ENCODE data around the gene FLNB. TPM values are rescaled to one million over a fixed set of nuclear protein-coding genes. Genes with fewer than 3 reads are reported as not detected.

Gene FLNB
- total and polyA plus RNA-seq, 2 of the 13 experiments (the other 11 are each of a cell fraction or from before 2014, with no cell fraction given) = 106 to 130 TPM

DNA sequence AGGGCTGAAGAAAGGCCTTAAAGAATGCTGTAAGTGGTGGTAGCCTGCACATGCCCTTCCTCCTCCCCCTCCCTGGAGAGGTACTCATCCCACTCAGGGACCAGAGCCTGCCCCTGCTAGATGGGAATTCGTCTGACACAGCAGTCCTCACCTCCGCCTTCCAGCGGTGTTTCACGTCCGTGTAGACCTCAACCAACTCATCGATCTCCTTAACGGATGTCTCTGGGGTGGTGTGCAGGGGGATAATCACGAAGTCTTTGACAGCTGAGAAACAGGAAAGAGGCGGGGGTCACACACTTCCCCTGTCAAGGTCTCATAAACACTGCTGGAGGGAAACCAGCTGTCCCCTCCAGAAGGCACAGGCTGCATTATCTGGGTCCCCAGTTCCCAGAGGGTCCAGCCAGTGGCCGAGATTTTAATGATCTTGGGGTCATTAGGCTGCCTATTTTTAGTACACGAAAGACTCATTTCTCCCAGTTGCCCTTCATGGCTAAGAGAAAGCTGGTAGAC is 192.7 kb downstream of the FLNB start (continued):
- TF ChIP-seq MEIS1 (CRISPR knock-in tag; IDR thresholded peaks at IDR 0.05; ENCODE audit: borderline replicate concordance) = peak; percentile 52; the same call in 1 of the 2 replicates
- no peak for TF ChIP-seq JARID2 (CRISPR knock-in tag; IDR thresholded peaks at IDR 0.05; ENCODE audit: insufficient replicate concordance)
- 0 out of 2 replicates have a peak, but pooled peaks have one; percentile 15 for TF ChIP-seq MEF2D (CRISPR knock-in tag; IDR thresholded peaks at IDR 0.05)
- TF ChIP-seq, protein P1, sequence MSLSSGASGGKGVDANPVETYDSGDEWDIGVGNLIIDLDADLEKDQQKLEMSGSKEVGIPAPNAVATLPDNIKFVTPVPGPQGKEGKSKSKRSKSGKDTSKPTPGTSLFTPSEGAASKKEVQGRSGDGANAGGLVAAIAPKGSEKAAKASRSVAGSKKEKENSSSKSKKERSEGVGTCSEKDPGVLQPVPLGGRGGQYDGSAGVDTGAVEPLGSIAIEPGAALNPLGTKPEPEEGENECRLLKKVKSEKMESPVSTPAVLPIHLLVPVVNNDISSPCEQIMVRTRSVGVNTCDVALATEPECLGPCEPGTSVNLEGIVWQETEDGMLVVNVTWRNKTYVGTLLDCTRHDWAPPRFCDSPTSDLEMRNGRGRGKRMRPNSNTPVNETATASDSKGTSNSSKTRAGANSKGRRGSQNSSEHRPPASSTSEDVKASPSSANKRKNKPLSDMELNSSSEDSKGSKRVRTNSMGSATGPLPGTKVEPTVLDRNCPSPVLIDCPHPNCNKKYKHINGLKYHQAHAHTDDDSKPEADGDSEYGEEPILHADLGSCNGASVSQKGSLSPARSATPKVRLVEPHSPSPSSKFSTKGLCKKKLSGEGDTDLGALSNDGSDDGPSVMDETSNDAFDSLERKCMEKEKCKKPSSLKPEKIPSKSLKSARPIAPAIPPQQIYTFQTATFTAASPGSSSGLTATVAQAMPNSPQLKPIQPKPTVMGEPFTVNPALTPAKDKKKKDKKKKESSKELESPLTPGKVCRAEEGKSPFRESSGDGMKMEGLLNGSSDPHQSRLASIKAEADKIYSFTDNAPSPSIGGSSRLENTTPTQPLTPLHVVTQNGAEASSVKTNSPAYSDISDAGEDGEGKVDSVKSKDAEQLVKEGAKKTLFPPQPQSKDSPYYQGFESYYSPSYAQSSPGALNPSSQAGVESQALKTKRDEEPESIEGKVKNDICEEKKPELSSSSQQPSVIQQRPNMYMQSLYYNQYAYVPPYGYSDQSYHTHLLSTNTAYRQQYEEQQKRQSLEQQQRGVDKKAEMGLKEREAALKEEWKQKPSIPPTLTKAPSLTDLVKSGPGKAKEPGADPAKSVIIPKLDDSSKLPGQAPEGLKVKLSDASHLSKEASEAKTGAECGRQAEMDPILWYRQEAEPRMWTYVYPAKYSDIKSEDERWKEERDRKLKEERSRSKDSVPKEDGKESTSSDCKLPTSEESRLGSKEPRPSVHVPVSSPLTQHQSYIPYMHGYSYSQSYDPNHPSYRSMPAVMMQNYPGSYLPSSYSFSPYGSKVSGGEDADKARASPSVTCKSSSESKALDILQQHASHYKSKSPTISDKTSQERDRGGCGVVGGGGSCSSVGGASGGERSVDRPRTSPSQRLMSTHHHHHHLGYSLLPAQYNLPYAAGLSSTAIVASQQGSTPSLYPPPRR (CRISPR knock-in tag; IDR thresholded peaks at IDR 0.05; ENCODE audit: borderline replicate concordance) = peak; percentile 29; the same call in 1 of the 2 replicates
- TF ChIP-seq, protein P2, sequence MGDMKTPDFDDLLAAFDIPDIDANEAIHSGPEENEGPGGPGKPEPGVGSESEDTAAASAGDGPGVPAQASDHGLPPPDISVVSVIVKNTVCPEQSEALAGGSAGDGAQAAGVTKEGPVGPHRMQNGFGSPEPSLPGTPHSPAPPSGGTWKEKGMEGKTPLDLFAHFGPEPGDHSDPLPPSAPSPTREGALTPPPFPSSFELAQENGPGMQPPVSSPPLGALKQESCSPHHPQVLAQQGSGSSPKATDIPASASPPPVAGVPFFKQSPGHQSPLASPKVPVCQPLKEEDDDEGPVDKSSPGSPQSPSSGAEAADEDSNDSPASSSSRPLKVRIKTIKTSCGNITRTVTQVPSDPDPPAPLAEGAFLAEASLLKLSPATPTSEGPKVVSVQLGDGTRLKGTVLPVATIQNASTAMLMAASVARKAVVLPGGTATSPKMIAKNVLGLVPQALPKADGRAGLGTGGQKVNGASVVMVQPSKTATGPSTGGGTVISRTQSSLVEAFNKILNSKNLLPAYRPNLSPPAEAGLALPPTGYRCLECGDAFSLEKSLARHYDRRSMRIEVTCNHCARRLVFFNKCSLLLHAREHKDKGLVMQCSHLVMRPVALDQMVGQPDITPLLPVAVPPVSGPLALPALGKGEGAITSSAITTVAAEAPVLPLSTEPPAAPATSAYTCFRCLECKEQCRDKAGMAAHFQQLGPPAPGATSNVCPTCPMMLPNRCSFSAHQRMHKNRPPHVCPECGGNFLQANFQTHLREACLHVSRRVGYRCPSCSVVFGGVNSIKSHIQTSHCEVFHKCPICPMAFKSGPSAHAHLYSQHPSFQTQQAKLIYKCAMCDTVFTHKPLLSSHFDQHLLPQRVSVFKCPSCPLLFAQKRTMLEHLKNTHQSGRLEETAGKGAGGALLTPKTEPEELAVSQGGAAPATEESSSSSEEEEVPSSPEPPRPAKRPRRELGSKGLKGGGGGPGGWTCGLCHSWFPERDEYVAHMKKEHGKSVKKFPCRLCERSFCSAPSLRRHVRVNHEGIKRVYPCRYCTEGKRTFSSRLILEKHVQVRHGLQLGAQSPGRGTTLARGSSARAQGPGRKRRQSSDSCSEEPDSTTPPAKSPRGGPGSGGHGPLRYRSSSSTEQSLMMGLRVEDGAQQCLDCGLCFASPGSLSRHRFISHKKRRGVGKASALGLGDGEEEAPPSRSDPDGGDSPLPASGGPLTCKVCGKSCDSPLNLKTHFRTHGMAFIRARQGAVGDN (CRISPR knock-in tag; IDR thresholded peaks at IDR 0.05) = peak; percentile 82
